ENCODE data around the gene GRIA4.
A peak's percentile ranks its signal among the peaks of the same experiment; 100 is the strongest.

Gene GRIA4

GRCh38 chr11:105790840-105791239 is 181.0 kb downstream of the GRIA4 start:
- H3K27me3 ChIP-seq (ENCODE audit: insufficient read depth, low read length), result no peaks in the 10 kb centered on the region
- H3K9ac ChIP-seq (ENCODE audit: low read depth, low read length), result no peak overlapping the region
- no peaks in the 10 kb centered on the region for H3K36me3 ChIP-seq (ENCODE audit: insufficient read depth, low read length)
- H3K4me1 ChIP-seq (ENCODE audit: insufficient read depth, low read length), result peaks cover 11% of the 10 kb centered on the region
- no peak overlapping the region for H3K4me3 ChIP-seq (ENCODE audit: low read length)
- H3K27ac ChIP-seq (ENCODE audit: low read depth, low read length), result no peak overlapping the region
- no peaks in the 10 kb centered on the region for H3K9me3 ChIP-seq (ENCODE audit: insufficient read depth, low read depth, low read length)
- 69% methylated on average over 3 of the region's 3 CpGs for WGBS

DNA sequence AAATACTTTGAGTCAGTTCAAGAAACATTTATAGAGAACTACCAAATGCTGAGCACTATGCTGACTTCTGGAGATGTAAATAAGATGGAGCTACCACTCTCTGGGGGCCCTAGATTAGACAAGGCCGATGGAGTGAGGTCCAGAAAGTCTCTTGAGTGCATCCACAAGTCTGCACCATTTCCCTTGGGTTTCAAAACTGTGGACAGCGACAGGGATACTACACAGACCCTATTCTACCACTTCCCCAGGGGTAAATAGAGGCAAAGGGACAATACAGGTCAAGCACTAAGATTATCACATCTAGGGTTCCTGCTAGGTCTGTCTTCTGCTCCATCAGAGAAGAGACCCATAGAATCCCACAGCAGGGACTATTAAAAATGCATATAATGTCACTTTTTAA is 183.2 kb downstream of the GRIA4 start:
- Histone ChIP-seq H3K36me3 (ENCODE audit: insufficient read depth, low read length) (no peaks in the 10 kb centered on the region), H3K9me3 (ENCODE audit: insufficient read depth, low read depth, low read length) (no peaks in the 10 kb centered on the region), H3K27ac (ENCODE audit: low read depth, low read length) (no peak overlapping the region), H3K4me1 (ENCODE audit: insufficient read depth, low read length) (no peaks in the 10 kb centered on the region), H3K9ac (ENCODE audit: low read depth, low read length) (no peak overlapping the region), H3K4me3 (ENCODE audit: low read length) (no peak overlapping the region), H3K27me3 (ENCODE audit: insufficient read depth, low read length) (no peaks in the 10 kb centered on the region)
- 95% methylated on average over 2 of the region's 2 CpGs for WGBS

DNA sequence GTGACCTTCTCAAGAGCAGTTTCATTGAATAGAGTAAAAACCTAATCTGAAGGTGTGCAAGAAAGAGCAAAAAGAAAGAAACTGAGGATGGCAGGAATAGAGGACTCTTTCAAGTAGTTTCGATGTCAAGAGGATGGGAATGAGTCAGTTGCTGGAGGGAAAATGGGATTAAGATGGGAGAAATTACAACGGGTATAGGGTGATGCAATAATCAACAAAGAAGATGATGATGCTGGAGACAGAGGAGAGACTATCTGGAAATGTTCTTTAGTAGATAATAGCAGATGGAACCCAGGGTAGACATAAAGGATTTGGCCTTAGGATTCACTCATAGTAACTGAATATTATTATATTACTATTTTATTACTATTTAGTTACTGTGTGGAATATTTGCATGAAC is 189.4 kb downstream of the GRIA4 start:
- 90% methylated on average over 2 of the region's 2 CpGs for WGBS
- Histone ChIP-seq H3K27ac (ENCODE audit: low read depth, low read length) (no peak overlapping the region), H3K4me3 (ENCODE audit: low read length) (no peak overlapping the region), H3K9me3 (ENCODE audit: insufficient read depth, low read depth, low read length) (no peaks in the 10 kb centered on the region), H3K9ac (ENCODE audit: low read depth, low read length) (no peak overlapping the region), H3K27me3 (ENCODE audit: insufficient read depth, low read length) (no peaks in the 10 kb centered on the region), H3K36me3 (ENCODE audit: insufficient read depth, low read length) (no peaks in the 10 kb centered on the region), H3K4me1 (ENCODE audit: insufficient read depth, low read length) (peaks cover 5% of the 10 kb centered on the region; the same call in 1 of the 2 replicates)

GRCh38 chr11:105799728-105800462 is 190.0 kb downstream of the GRIA4 start:
- H3K4me3 ChIP-seq (ENCODE audit: low read length), result no peak overlapping the region
- no peak overlapping the region for H3K9ac ChIP-seq (ENCODE audit: low read depth, low read length)
- WGBS, result 81% methylated on average over 2 of the region's 2 CpGs
- no peaks in the 10 kb centered on the region for H3K9me3 ChIP-seq (ENCODE audit: insufficient read depth, low read depth, low read length)
- H3K27ac ChIP-seq (ENCODE audit: low read depth, low read length), result no peak overlapping the region
- H3K27me3 ChIP-seq (ENCODE audit: insufficient read depth, low read length), result no peaks in the 10 kb centered on the region
- H3K36me3 ChIP-seq (ENCODE audit: insufficient read depth, low read length), result no peaks in the 10 kb centered on the region
- H3K4me1 ChIP-seq (ENCODE audit: insufficient read depth, low read length), result peaks cover 5% of the 10 kb centered on the region; the same call in 1 of the 2 replicates

DNA sequence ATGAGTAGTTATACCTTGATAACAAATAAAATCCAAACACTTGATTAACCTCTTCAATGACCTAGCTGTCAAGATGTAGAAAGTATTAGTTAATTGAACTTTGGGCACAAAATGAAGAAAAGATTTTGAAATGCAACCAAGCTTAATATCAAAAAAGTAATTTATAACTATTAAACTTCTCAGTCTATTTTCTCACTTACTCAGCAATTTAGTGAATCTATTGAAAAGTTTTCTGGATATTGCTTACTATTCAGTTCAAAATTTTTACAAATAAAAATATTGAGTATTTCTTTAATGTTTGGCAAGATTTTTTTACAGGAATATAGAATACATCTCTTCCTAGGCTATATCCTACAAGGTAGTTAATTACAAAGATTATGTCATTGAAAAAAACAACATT is 192.5 kb downstream of the GRIA4 start:
- no peaks in the 10 kb centered on the region for H3K36me3 ChIP-seq (ENCODE audit: insufficient read depth, low read length)

GRCh38 chr11:105811242-105811641 is 201.4 kb downstream of the GRIA4 start:
- 91% methylated on average over 5 of the region's 5 CpGs for WGBS
- H3K4me3 ChIP-seq (ENCODE audit: low read length), result no peak overlapping the region
- no peaks in the 10 kb centered on the region for H3K4me1 ChIP-seq (ENCODE audit: insufficient read depth, low read length)
- no peaks in the 10 kb centered on the region for H3K9me3 ChIP-seq (ENCODE audit: insufficient read depth, low read depth, low read length)
- H3K27ac ChIP-seq (ENCODE audit: low read depth, low read length), result no peak overlapping the region
- no peak overlapping the region for H3K9ac ChIP-seq (ENCODE audit: low read depth, low read length)
- H3K36me3 ChIP-seq (ENCODE audit: insufficient read depth, low read length), result no peaks in the 10 kb centered on the region
- H3K27me3 ChIP-seq (ENCODE audit: insufficient read depth, low read length), result no peaks in the 10 kb centered on the region

More for the DNA sequence above, 192.5 kb downstream of the GRIA4 start:
- no peaks in the 10 kb centered on the region for H3K27me3 ChIP-seq (ENCODE audit: insufficient read depth, low read length)
- H3K4me1 ChIP-seq (ENCODE audit: insufficient read depth, low read length), result peaks cover 5% of the 10 kb centered on the region; the same call in 1 of the 2 replicates
- no peaks in the 10 kb centered on the region for H3K9me3 ChIP-seq (ENCODE audit: insufficient read depth, low read depth, low read length)
- no peak overlapping the region for H3K27ac ChIP-seq (ENCODE audit: low read depth, low read length)
- no peak overlapping the region for H3K9ac ChIP-seq (ENCODE audit: low read depth, low read length)
- no peak overlapping the region for H3K4me3 ChIP-seq (ENCODE audit: low read length)

DNA sequence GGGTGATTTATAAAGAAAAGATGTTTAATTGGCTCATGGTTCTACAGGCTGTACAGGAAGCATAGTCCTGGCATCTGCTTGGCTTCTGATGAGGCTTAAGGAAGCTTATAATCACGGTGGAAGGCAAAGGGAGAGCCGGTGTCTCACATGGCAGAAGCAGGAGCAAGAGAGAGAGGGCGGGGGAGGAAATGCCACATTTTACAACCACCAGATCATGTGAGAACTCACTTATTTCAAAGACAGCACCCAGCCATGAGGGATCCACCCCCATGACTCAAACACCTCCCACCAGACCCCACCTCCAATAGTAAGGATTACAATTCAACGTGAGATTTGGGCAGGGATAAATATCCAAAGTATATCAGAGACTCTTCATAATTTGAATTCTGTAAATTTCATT is 211.5 kb downstream of the GRIA4 start:
- no peaks in the 10 kb centered on the region for H3K27me3 ChIP-seq (ENCODE audit: insufficient read depth, low read length)
- H3K4me3 ChIP-seq (ENCODE audit: low read length), result peak overlapping the region; percentile 20; the same call in 1 of the 2 replicates
- 35% methylated on average over 3 of the region's 4 CpGs for WGBS
- H3K9ac ChIP-seq (ENCODE audit: low read depth, low read length), result no peak overlapping the region
- no peaks in the 10 kb centered on the region for H3K36me3 ChIP-seq (ENCODE audit: insufficient read depth, low read length)
- H3K4me1 ChIP-seq (ENCODE audit: insufficient read depth, low read length), result peaks cover 19% of the 10 kb centered on the region
- H3K9me3 ChIP-seq (ENCODE audit: insufficient read depth, low read depth, low read length), result peaks cover 6% of the 10 kb centered on the region; the same call in 1 of the 2 replicates
- H3K27ac ChIP-seq (ENCODE audit: low read depth, low read length), result no peak overlapping the region

- Histone ChIP-seq H3K9ac (ENCODE audit: low read depth, low read length) (no peak overlapping the region), H3K27ac (ENCODE audit: low read depth, low read length) (no peak overlapping the region)
- 38% methylated on average over 8 of the region's 8 CpGs for WGBS
Observed at GRCh38 chr11:105821781-105822180, 211.9 kb downstream of the GRIA4 start.

DNA sequence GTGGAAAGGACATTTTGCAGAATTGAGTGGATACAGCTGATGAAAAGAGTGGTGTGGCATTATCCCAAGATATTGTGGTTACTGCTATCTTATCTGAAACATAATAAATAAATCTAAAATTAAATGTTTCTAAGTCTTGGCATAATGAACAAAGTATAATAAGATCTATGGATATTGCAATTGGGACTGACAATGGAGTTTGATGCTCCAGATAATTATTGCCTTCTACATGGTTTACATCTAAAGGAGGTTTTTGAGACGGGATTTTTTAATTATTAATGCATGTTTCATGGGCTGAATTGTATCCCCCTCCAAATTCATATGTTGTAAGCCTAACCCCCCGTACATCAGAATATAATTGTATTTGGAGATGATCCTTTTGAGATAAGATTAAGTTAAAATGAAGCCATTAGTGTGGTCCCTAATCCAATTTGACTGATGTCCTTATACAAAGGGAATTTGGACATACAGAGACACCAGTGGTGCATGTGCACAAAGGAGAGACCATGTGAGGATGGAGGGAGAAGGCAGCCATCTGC is 213.7 kb downstream of the GRIA4 start:
- Histone ChIP-seq H3K9me3 (ENCODE audit: insufficient read depth, low read depth, low read length) (no peaks in the 10 kb centered on the region), H3K36me3 (ENCODE audit: insufficient read depth, low read length) (no peaks in the 10 kb centered on the region), H3K9ac (ENCODE audit: low read depth, low read length) (no peak overlapping the region), H3K27ac (ENCODE audit: low read depth, low read length) (no peak overlapping the region), H3K27me3 (ENCODE audit: insufficient read depth, low read length) (no peaks in the 10 kb centered on the region), H3K4me3 (ENCODE audit: low read length) (no peak overlapping the region), H3K4me1 (ENCODE audit: insufficient read depth, low read length) (peaks cover 19% of the 10 kb centered on the region)
- WGBS, result 100% methylated on average over 1 of the region's 2 CpGs

More at GRCh38 chr11:105821781-105822180, 211.9 kb downstream of the GRIA4 start:
- Histone ChIP-seq H3K27me3 (ENCODE audit: insufficient read depth, low read length) (no peaks in the 10 kb centered on the region), H3K36me3 (ENCODE audit: insufficient read depth, low read length) (no peaks in the 10 kb centered on the region), H3K4me1 (ENCODE audit: insufficient read depth, low read length) (peaks cover 19% of the 10 kb centered on the region), H3K9me3 (ENCODE audit: insufficient read depth, low read depth, low read length) (peaks cover 6% of the 10 kb centered on the region; the same call in 1 of the 2 replicates), H3K4me3 (ENCODE audit: low read length) (peak overlapping the region; percentile 20; the same call in 1 of the 2 replicates)

GRCh38 chr11:105824457-105825013 is 214.7 kb downstream of the GRIA4 start:
- Histone ChIP-seq H3K4me1 (ENCODE audit: insufficient read depth, low read length) (peaks cover 19% of the 10 kb centered on the region), H3K27me3 (ENCODE audit: insufficient read depth, low read length) (no peaks in the 10 kb centered on the region), H3K9me3 (ENCODE audit: insufficient read depth, low read depth, low read length) (no peaks in the 10 kb centered on the region), H3K9ac (ENCODE audit: low read depth, low read length) (no peak overlapping the region), H3K27ac (ENCODE audit: low read depth, low read length) (no peak overlapping the region), H3K36me3 (ENCODE audit: insufficient read depth, low read length) (no peaks in the 10 kb centered on the region), H3K4me3 (ENCODE audit: low read length) (no peak overlapping the region)
- WGBS, result 92% methylated on average over 10 of the region's 10 CpGs

DNA sequence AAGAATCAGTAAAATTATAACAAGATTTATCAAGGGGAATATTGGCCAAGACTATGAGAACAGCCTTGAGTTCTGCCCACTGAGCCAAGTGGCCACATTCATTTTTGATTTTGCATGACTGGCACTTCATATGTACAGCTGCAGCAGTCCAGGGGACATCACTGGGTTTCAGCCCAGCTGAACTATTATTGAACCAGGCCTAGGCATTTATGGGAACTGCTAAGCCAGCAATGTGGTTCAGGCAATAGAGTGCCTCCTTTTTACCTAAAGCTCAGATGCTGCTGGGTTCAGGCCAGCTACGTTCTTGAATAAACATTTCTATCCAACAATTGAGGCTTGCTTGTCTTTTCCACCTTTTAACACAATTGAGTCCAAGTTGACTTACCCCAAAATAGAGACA is 215.3 kb downstream of the GRIA4 start:
- no peaks in the 10 kb centered on the region for H3K27me3 ChIP-seq (ENCODE audit: insufficient read depth, low read length)
- H3K27ac ChIP-seq (ENCODE audit: low read depth, low read length), result no peak overlapping the region
- no peaks in the 10 kb centered on the region for H3K36me3 ChIP-seq (ENCODE audit: insufficient read depth, low read length)
- H3K9ac ChIP-seq (ENCODE audit: low read depth, low read length), result no peak overlapping the region
- H3K4me1 ChIP-seq (ENCODE audit: insufficient read depth, low read length), result peaks cover 19% of the 10 kb centered on the region
- WGBS, result 90% methylated on average over 1 of the region's 1 CpG
- no peak overlapping the region for H3K4me3 ChIP-seq (ENCODE audit: low read length)
- no peaks in the 10 kb centered on the region for H3K9me3 ChIP-seq (ENCODE audit: insufficient read depth, low read depth, low read length)

Data from HUES64 (cell line).